Measurements from ENCODE around the gene HES5. TPM values are rescaled to one million over a fixed set of nuclear protein-coding genes. Genes with fewer than 3 reads are reported as not detected.

HES5 gene
- total RNA-seq, 2 experiments from 2014 or later = not detected

DNA sequence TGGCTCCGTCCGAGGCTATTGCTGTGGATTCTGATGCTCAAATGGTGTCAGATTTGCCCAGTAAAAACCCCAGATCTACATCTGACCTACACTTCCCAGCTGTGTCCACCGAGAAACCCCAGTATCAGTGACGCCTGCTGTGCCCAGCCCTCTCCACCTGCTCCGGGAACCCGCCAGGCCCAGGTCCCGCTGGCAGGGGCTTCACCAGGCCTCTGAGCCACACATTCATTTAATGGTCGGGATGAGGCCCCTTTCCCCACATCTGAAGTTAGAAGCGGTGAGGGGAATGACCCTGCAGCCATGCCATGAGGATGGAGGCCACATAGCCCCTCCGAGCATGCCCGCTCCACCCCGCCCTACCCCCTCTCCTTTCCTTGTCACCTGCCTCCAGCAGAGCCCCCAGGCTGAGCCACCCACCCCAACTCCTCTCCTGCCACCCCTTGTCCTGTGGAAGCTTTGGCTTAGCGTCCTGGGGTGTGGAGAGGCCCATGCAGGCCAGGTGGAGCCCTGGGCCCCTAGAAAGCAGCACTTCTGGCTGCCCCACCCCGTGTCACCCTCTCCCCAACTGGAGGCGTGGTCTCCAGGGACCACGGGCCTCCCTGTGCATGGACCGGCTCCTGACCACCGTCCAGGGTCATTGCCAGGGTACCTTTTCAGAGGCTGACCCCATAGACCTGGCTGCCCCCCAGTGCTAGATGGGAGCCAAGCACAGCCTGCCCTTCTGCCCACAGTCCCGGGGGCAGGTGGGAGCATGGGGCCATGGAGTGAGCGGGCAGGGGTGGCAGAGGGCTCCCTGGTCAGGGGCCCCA lies 34.1 kb upstream of the HES5 start:
- Histone ChIP-seq H3K27ac (ENCODE audit: low read depth, low read length, poor library complexity, severe bottlenecking) (no peak overlapping the region), H3K9me2 (ENCODE audit: insufficient read depth, low read length) (no peaks in the 10 kb centered on the region), H3K4me2 (ENCODE audit: low read length) (no peak overlapping the region), H3K4me1 (ENCODE audit: insufficient read depth, low read length, poor library complexity, severe bottlenecking) (no peaks in the 10 kb centered on the region), H4K20me1 (ENCODE audit: insufficient read depth, low read length) (no peaks in the 10 kb centered on the region), H3K4me3 (ENCODE audit: low read depth, low read length, poor library complexity, severe bottlenecking) (no peak overlapping the region), H3K79me2 (ENCODE audit: insufficient read depth, low read depth, low read length) (no peaks in the 10 kb centered on the region), H3K9me3 (ENCODE audit: low read length) (no peaks in the 10 kb centered on the region), H3K36me3 (ENCODE audit: insufficient read depth, low read length) (no peaks in the 10 kb centered on the region), H2AFZ (ENCODE audit: low read length) (no peak overlapping the region)
- BruUV-seq (replicated peaks) = no TSS peak
- POLR2A ChIA-PET = interaction anchor here (0.8 kb wide), 1 partner anchor 162 kb away, joined by 6 read pairs; no protein-coding TSS in a partner anchor
- TF ChIP-seq, protein P1, sequence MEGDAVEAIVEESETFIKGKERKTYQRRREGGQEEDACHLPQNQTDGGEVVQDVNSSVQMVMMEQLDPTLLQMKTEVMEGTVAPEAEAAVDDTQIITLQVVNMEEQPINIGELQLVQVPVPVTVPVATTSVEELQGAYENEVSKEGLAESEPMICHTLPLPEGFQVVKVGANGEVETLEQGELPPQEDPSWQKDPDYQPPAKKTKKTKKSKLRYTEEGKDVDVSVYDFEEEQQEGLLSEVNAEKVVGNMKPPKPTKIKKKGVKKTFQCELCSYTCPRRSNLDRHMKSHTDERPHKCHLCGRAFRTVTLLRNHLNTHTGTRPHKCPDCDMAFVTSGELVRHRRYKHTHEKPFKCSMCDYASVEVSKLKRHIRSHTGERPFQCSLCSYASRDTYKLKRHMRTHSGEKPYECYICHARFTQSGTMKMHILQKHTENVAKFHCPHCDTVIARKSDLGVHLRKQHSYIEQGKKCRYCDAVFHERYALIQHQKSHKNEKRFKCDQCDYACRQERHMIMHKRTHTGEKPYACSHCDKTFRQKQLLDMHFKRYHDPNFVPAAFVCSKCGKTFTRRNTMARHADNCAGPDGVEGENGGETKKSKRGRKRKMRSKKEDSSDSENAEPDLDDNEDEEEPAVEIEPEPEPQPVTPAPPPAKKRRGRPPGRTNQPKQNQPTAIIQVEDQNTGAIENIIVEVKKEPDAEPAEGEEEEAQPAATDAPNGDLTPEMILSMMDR (conservative IDR thresholded peaks at IDR 0.05; ENCODE audit: low read length) = no peak
- no peak for TF ChIP-seq EZH2phosphoT487 (IDR thresholded peaks at IDR 0.05; ENCODE audit: borderline replicate concordance, low read depth, low read length)
- CTCF ChIA-PET (ENCODE audit: unreplicated experiment) = no interaction called here
- intact Hi-C loops (cut with micrococcal nuclease; ENCODE audit: unreplicated experiment) = no loop called here
- no peak for DNase-seq (ENCODE audit: low spot score)

DNA sequence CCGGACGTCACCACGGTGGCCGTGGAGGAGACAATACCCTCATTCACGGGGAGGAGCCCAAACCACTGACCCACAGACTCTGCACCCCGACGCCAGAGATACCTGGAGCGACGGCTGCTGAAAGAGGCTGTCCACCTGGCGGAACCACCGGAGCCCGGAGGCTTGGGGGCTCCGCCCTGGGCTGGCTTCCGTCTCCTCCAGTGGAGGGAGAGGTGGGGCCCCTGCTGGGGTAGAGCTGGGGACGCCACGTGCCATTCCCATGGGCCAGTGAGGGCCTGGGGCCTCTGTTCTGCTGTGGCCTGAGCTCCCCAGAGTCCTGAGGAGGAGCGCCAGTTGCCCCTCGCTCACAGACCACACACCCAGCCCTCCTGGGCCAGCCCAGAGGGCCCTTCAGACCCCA lies 33.1 kb upstream of the HES5 start:
- ChIA-PET POLR2A (no interaction called here), CTCF (ENCODE audit: unreplicated experiment) (no interaction called here)
- no peak for DNase-seq (ENCODE audit: low spot score)
- Histone ChIP-seq H3K79me2 (ENCODE audit: insufficient read depth, low read depth, low read length) (no peaks in the 10 kb centered on the region), H3K36me3 (ENCODE audit: insufficient read depth, low read length) (no peaks in the 10 kb centered on the region), H3K9me2 (ENCODE audit: insufficient read depth, low read length) (no peaks in the 10 kb centered on the region), H3K4me1 (ENCODE audit: insufficient read depth, low read length, poor library complexity, severe bottlenecking) (no peaks in the 10 kb centered on the region), H2AFZ (ENCODE audit: low read length) (no peak overlapping the region), H3K27ac (ENCODE audit: low read depth, low read length, poor library complexity, severe bottlenecking) (no peak overlapping the region), H3K4me2 (ENCODE audit: low read length) (no peak overlapping the region), H3K9me3 (ENCODE audit: low read length) (no peaks in the 10 kb centered on the region), H4K20me1 (ENCODE audit: insufficient read depth, low read length) (no peaks in the 10 kb centered on the region), H3K4me3 (ENCODE audit: low read depth, low read length, poor library complexity, severe bottlenecking) (no peak overlapping the region)
- BruUV-seq (replicated peaks) = no TSS peak
- intact Hi-C loops (cut with micrococcal nuclease; ENCODE audit: unreplicated experiment) = no loop called here
- no peak for TF ChIP-seq EZH2phosphoT487 (IDR thresholded peaks at IDR 0.05; ENCODE audit: borderline replicate concordance, low read depth, low read length)

DNA sequence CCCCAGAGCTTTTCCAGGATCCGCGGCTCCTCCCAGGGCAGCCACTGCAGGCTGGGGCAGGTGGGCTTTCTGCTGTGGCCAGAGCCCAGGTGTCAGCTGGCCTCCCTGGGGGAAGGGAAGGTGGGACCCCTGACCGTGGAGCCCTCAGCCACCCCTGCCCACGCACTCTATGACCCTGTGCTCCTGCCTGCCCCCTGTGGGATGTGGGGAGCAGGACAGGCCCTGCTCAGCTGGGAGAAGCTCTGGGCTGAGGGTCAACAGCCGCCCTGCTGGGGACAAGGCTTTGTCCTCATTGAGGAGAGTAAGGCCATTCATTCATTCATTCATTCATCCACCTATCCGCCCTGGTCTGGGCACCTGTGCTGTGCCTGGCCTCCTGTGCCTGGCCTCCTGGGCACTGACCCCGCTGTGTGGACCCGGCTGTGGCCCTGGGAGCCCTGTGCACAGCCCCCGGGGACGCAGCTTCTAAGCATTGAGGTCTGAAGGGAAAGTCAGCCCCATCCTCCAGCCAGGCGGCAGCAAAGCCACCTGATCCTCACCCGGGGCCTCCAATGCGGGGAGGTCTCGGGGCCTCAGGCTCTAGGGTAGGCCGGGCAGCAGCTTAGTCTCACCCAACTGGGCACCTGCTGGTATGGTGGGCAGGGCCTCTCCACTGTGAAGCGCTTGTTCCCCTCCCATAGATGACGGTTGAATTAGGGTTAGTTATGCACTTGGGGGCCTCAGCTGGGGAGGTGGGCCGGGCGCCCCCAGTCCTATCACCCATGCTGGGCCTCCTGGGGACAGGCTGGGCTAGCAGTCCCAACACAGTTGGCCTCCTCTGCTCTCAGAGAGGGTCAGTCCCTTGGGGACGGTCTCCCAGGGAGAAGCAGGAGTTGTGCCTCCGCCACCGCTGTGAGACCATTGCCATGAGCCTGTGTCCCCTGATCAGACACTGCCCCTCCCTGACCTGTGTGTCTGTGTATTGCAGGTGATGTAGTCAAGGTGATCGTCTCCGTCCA lies 32.1 kb upstream of the HES5 start:
- intact Hi-C loops (cut with micrococcal nuclease; ENCODE audit: unreplicated experiment) = no loop called here
- POLR2A ChIA-PET = interaction anchor here (1.2 kb wide), 1 partner anchor 23 kb away, joined by 4 read pairs; no protein-coding TSS in a partner anchor
- Histone ChIP-seq H3K9me3 (ENCODE audit: low read length) (no peaks in the 10 kb centered on the region), H3K36me3 (ENCODE audit: insufficient read depth, low read length) (no peaks in the 10 kb centered on the region), H4K20me1 (ENCODE audit: insufficient read depth, low read length) (no peaks in the 10 kb centered on the region), H3K9me2 (ENCODE audit: insufficient read depth, low read length) (no peaks in the 10 kb centered on the region), H3K27ac (ENCODE audit: low read depth, low read length, poor library complexity, severe bottlenecking) (no peak overlapping the region), H3K4me2 (ENCODE audit: low read length) (no peak overlapping the region), H3K4me3 (ENCODE audit: low read depth, low read length, poor library complexity, severe bottlenecking) (no peak overlapping the region), H3K4me1 (ENCODE audit: insufficient read depth, low read length, poor library complexity, severe bottlenecking) (no peaks in the 10 kb centered on the region), H3K79me2 (ENCODE audit: insufficient read depth, low read depth, low read length) (no peaks in the 10 kb centered on the region), H2AFZ (ENCODE audit: low read length) (no peak overlapping the region)
- TF ChIP-seq EZH2phosphoT487 (IDR thresholded peaks at IDR 0.05; ENCODE audit: borderline replicate concordance, low read depth, low read length) = no peak
- TF ChIP-seq, protein P1 (conservative IDR thresholded peaks at IDR 0.05; ENCODE audit: low read length) = peak; percentile 63
- no TSS peak for BruUV-seq (replicated peaks)
- no peak for DNase-seq (ENCODE audit: low spot score)
- CTCF ChIA-PET (ENCODE audit: unreplicated experiment) = no interaction called here
